ENCODE results near the gene CBX5.

DNA sequence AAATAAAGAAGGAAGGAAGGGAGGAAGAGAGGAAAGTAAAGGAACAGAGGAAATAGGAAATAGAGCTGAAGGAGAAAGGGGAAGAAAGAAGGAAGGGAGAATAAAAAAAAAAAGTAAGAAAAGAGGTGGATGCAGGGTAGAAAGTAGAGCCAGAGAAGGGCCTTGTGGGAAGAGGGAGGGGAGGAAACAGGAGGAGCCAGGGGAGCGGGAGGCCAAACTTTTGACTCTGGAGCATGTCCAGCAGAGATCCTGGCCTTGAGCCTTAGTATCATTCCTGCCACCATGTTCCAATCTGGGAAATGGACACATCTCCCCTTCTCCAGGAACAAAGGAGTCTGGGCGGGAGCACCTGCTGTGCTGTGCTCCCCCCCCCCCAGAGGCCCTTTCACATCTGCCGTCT is 80.0 kb downstream of the CBX5 start:
- TF ChIP-seq, protein P1, sequence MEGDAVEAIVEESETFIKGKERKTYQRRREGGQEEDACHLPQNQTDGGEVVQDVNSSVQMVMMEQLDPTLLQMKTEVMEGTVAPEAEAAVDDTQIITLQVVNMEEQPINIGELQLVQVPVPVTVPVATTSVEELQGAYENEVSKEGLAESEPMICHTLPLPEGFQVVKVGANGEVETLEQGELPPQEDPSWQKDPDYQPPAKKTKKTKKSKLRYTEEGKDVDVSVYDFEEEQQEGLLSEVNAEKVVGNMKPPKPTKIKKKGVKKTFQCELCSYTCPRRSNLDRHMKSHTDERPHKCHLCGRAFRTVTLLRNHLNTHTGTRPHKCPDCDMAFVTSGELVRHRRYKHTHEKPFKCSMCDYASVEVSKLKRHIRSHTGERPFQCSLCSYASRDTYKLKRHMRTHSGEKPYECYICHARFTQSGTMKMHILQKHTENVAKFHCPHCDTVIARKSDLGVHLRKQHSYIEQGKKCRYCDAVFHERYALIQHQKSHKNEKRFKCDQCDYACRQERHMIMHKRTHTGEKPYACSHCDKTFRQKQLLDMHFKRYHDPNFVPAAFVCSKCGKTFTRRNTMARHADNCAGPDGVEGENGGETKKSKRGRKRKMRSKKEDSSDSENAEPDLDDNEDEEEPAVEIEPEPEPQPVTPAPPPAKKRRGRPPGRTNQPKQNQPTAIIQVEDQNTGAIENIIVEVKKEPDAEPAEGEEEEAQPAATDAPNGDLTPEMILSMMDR (IDR thresholded peaks at IDR 0.05): no peak
- no peak for TF ChIP-seq EP300 (IDR thresholded peaks at IDR 0.05)
